Measurements from ENCODE around the gene WFIKKN1. TPM values are rescaled to one million over a fixed set of nuclear protein-coding genes. Genes with fewer than 3 reads are reported as not detected.
"Not testable (repeated sequence)": the region's sequence is repeated elsewhere in the genome, so short reads cannot be mapped to it uniquely, and the experiment has no call there.

The WFIKKN1 gene
- total RNA-seq, 1 experiment from 2014 or later, result 0.05 TPM

DNA sequence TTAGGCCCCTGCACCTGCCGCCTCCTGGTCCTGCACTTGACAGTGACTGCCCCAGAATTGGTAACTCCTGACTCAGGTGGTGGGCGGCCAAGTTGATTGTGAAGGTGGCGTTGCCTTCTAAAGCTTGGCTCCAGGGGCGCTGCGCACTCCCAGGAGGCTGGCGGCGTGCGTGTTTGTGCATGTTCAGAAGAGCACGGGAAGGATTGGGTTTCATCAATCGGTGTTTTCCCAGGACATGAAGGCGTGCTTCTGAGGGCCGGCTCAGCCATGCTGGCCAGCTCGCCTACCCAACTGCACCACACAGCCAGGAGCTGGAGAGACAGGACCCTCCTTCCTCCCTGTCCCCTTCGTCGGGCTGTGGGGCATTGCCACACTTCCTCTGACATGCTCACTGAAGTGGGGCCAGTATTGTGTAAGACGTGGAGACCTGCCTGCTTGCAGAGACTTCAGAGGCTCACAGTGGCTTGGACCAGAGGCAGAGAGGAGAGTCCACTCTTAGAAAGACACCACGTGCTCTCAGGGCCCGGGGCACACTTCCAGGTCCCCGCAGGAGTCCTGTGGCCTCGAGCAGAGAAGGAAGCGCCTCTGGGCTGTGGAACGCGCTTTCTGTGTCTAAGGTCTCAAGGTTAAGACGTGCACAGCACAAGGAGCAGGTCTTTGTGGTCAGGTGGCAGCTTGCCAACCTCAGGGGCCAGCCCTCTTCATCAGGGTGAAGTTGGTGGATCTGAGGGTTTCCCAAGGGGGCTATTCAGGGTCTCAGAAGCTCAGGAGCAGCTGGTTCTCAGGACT, 38.1 kb upstream of the WFIKKN1 start:
- DNase-seq (ENCODE audit: low read depth, low spot score), result no peak
- in situ Hi-C loops (cut with HindIII; ENCODE audit: low pct_unique_long_range_greater_than_20kb, low sequenced_read_pairs), result no loop called here

DNA sequence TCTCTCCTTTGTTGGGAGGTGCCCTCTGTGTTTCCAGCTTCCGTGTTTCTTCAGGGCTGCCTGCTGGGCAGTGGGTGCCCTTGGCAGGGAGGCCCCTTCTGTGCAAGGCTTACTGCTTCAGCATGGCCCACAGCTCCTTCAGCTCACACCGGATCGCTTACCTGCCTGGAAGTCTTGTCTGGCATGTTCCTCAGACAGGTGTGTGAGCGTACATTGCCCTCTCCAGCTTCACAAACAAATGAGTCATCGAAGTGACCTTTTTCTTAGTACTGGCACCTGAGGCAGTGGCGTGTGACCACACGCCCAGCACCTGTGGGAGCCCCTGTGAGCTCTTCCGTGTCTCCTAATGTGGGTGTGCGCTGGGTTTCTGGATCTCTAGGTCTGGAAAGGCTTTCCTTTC, 37.4 kb upstream of the WFIKKN1 start:
- in situ Hi-C loops (cut with HindIII; ENCODE audit: low pct_unique_long_range_greater_than_20kb, low sequenced_read_pairs), result no loop called here
- DNase-seq (ENCODE audit: low read depth, low spot score), result no peak

DNA sequence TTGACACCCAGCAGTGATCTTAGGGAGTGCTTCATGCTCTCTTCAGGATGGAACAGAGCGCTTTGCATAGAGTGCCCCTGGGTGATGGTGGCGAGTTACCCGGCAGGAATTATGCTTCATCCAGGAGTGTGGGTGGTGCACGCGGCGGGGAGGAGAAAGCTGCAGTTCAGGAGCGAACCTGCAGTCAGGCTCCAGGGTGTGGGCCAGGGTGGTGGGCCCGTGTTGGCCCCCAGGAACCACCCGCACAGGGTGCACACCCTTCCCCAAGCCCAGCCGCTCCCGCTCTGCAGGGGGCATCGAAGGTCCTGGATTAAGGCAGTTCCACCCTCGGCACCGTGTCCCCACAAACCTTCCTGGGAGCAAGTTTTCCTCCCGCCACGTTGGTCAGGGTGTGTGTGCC, 37.0 kb upstream of the WFIKKN1 start:
- in situ Hi-C loops (cut with HindIII; ENCODE audit: low pct_unique_long_range_greater_than_20kb, low sequenced_read_pairs), result no loop called here
- DNase-seq (ENCODE audit: low read depth, low spot score), result no peak

DNA sequence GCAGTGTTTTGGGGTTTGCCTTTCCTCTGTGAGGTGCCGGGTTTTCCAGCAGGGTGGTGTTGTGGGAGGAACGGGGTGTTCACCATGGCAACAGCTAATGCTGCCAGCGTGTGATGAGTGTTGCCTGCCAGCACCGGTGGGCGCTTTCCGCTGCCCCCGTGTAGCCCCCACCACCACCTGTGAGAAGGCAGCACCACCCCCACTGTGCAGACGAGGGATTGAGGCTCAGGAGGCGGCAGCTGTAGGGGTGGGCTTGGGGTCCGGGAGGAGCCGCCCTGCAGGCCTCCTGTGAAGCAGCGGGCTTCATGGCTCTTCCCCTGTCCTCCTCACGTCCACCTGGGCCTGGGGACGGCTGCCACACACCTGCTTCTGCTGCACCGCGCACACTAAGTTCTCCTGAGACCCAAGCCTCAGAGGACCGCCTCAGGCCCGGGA, 35.7 kb upstream of the WFIKKN1 start:
- in situ Hi-C loops (cut with HindIII; ENCODE audit: low pct_unique_long_range_greater_than_20kb, low sequenced_read_pairs), result no loop called here
- DNase-seq (ENCODE audit: low read depth, low spot score), result no peak

DNA sequence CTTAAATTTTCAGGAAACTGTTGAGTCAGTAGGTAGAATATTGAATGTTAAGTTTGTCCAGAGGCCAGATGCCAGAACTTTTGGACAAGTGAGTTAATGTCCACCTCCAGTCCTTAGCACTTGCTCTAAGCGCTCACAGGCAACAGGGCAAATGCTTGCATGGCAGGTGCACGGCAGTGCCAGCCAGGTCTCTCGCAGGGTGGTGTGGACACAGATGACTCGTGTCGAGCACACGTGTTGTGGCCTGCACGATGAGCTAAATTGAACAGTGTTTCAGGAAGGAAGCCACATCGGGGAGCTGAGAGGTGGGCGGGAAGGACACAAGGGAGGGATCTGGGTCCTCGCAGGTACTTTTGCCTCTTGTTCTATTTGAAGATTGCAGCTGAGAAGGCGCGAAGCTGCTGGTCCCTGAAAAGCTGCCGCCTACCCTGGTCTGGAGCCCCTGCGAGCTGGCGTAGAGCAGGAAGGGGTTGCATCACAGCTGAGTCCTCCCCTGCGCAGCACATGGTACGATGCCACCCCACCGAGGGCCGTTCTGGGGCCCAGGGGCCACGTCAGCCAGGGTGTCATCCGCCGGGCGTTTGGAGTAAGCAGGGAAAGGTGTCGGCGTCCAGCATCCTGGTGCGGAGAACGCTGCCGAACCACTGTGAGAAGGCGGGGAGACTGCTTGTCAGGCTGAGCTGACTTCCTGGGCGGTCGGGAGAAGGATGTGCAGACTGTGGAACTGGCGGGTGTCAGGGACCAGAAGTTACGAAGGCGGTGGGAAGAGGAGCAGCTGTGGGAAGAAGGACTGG, 34.6 kb upstream of the WFIKKN1 start:
- no peak for DNase-seq (ENCODE audit: low read depth, low spot score)
- in situ Hi-C loops (cut with HindIII; ENCODE audit: low pct_unique_long_range_greater_than_20kb, low sequenced_read_pairs), result no loop called here

DNA sequence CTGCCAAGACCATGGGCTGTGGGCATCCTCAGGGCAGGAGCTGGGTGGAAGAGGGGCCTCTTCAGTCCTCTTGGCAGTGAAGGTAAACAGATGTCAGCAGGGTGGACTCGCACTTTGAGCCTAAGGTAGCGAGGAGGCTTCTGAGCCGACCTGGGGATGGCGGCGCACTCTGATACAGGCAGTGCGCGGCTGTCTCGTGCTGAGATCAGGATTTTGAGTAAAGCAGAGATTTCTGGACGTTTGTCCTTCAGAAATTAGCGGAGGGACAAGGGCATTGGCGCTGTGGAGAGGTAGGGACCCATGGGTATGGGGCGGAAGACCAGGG, 34.1 kb upstream of the WFIKKN1 start:
- in situ Hi-C loops (cut with HindIII; ENCODE audit: low pct_unique_long_range_greater_than_20kb, low sequenced_read_pairs), result no loop called here
- DNase-seq (ENCODE audit: low read depth, low spot score), result no peak

DNA sequence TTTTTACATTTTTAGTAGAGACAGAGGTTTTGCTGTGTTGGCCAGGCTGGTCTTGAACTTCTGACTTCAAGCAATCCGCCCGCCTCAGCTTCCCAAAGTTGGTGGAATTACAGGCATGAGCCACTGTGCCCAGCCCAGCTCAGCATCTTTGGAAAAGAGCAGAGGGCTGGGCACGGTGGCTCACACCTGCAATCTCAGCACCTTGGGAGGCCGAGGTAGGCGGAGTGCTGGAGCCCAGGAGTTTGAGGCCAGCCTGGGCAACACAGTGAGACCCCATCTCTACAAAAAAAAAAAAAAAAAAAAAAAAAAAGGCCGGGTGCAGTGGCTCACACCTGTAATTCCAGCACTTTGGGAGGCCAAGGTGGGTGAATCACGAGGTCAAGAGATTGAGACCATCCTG, 33.1 kb upstream of the WFIKKN1 start:
- DNase-seq (ENCODE audit: low read depth, low spot score); in situ Hi-C loops (cut with HindIII; ENCODE audit: low pct_unique_long_range_greater_than_20kb, low sequenced_read_pairs): not testable (repeated sequence)

DNA sequence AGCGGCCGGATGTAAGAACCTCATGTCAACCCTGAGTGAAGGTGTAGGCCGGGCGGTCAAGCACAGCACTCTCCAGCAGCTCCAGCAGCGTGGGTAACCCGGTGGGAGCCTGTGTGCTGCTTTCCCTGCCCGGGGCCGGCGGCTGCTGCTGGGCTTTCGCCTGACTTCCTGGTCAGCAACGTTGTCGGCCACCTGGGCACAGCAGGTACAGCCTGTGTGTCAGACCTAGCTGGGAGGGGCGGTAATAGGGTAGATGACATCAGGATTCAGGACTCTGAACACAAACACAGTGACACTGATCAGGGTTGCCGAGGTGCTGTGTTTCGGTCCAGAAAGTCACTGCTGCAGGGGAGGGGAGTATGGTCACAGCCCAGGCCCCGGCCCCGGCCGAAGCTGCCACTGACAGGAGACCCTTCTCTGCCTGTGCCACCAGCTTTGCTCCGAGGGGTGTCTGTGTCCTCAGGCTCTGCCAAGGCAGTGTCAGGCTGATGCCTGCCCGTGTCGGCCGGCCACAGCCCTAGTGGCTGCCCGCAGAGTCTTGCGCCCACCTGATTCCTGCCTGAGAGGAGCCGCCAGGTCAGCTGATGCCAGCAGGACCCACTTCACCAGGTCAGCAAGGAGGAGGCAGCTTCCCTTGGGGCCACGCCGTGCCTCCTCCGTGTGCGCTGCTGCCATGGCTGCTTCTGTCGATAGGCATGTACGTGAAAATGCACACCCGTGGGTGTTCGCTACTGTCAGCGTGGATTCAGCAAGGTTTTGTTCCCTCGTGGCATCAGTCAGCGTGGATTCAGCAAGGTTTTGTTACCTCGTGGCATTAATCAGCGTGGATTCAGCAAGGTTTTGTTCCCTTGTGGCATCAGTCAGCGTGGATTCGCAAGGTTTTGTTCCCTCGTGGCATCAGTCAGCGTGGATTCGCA, 31.7 kb upstream of the WFIKKN1 start:
- no peak for DNase-seq (ENCODE audit: low read depth, low spot score)
- in situ Hi-C loops (cut with HindIII; ENCODE audit: low pct_unique_long_range_greater_than_20kb, low sequenced_read_pairs), result no loop called here

DNA sequence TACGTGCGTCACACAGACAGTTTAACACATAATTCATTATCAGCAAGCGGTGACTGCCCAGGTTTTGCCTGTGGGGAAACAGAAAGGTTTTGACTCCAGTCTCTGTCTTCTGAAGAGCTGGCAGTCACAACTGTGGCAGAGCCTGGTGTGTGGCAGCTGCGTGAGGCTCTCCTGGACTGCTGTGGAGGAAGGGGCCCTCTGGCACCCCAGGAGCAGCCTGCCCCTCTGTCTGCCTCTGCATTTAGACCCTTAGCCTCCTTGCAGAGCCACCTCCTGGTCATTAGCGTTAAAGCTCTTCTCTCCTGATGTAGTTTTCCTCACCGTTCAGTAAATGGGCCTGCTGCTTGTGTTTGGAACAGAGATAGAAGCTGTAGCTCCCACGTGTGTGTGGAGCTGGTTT, 30.0 kb upstream of the WFIKKN1 start:
- in situ Hi-C loops (cut with HindIII; ENCODE audit: low pct_unique_long_range_greater_than_20kb, low sequenced_read_pairs), result no loop called here

DNA sequence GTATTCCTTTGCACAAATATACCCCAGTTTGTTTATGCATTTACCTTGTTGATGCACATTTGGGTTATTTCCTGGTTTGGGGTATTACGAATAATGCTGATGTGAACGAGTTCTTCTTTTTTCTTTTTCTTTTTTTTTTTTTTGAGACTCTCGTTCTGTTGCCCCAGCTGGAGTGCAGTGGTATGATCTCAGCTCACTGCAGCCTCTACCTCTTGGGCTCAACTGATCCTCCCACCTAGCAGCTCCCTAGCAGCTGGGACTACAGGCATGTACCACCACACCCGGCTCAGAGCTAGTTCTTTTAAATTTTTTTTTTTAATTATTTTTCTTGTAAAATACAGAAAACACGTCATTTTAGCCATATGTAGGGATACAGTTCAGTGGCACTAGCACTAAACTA, 26.9 kb upstream of the WFIKKN1 start:
- no peak for DNase-seq (ENCODE audit: low read depth, low spot score)
- in situ Hi-C loops (cut with HindIII; ENCODE audit: low pct_unique_long_range_greater_than_20kb, low sequenced_read_pairs), result no loop called here

More for the DNA sequence above, 30.0 kb upstream of the WFIKKN1 start:
- peak; percentile 52 for DNase-seq (ENCODE audit: low read depth, low spot score)

DNA sequence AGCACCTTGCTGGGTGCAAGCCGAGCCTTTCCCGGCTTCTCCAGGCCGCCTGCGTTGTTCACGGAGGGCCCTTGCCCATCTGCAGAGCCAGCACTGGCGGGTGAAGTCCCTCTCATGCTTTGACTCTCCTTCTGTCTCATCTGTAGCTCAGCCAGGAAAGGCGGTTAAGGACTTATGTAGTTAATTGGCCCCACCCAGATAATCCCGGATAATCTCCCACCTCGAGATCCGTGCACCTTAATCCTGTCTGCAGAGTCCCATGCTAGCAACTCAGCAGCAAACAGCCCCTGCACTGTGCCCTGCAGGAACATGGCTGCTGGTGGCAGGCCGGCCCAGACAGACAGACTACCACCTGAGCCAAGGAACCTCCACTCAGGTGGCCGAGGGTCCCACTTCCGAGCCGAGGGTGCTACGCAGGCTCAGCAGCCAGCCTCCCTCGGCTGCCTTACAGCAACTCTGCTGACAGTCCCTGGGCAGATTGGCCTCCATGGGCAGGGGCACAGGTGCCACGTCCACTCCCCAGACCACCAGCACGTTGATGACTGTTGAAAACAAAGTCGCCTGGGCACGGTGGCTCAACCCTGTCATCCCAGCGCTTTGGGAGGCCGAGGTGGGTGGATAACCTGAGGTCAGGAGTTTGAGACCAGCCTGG, 24.0 kb upstream of the WFIKKN1 start:
- DNase-seq (ENCODE audit: low read depth, low spot score), result no peak
- in situ Hi-C loops (cut with HindIII; ENCODE audit: low pct_unique_long_range_greater_than_20kb, low sequenced_read_pairs), result no loop called here

DNA sequence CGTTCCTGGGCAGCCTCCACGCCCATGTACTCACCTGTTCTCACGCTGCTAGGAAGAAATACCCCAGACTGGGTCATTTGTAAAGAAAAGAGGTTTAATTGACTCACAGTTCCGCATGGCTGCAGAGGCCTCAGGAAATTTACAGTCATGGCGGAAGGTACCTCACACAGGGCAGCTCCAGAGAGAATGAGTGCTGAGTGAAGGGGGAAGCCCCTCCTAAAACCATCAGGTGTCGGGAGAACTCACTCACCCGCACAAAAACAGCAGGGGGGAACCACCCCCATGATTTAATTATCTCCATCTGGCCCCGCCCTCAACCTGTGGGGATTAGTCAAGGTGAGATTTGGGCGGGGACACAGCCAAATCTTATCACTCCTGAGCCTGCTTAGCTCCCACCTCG, 22.8 kb upstream of the WFIKKN1 start:
- in situ Hi-C loops (cut with HindIII; ENCODE audit: low pct_unique_long_range_greater_than_20kb, low sequenced_read_pairs), result no loop called here
- DNase-seq (ENCODE audit: low read depth, low spot score), result no peak

DNA sequence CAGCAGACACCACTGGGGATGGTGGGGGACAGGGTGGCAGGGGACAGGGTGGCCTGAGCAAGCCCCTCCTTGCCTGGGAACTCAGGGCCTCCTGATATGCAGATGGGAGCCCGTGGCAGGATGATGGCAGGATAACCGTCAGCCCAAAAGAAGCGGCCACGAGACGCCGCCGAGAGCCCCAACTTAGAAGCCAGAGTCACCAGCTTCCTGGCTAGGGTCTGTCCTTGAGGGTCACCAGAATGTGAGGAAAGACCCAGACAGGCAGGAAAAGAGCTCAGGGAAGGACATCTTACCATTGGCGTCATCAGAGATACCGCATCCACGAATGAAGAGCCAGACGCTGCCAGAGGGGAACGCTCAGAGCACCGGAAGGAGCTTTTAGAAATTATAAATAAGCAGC, 21.5 kb upstream of the WFIKKN1 start:
- DNase-seq (ENCODE audit: low read depth, low spot score), result no peak
- in situ Hi-C loops (cut with HindIII; ENCODE audit: low pct_unique_long_range_greater_than_20kb, low sequenced_read_pairs), result no loop called here

DNA sequence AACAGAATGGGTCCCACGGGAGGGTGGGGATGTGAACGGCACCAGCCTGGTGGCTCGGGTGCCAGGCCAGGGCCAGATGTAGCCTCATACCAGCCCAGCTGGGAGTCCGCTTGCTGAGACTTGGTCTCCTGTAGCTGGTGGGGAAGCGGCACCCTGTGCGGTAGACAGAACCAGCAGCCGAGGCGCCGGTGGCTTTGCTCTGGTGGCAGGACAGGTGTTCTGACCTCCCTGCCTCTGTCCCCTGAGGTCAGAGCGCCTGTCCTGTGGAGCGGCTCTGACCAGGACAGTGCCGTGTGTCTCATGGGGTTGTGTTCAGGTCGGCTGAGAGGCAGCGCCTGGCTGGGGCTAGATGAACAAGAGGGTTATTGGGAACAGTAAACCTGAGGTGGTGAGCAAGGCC, 20.8 kb upstream of the WFIKKN1 start:
- DNase-seq (ENCODE audit: low read depth, low spot score), result no peak
- in situ Hi-C loops (cut with HindIII; ENCODE audit: low pct_unique_long_range_greater_than_20kb, low sequenced_read_pairs), result no loop called here

DNA sequence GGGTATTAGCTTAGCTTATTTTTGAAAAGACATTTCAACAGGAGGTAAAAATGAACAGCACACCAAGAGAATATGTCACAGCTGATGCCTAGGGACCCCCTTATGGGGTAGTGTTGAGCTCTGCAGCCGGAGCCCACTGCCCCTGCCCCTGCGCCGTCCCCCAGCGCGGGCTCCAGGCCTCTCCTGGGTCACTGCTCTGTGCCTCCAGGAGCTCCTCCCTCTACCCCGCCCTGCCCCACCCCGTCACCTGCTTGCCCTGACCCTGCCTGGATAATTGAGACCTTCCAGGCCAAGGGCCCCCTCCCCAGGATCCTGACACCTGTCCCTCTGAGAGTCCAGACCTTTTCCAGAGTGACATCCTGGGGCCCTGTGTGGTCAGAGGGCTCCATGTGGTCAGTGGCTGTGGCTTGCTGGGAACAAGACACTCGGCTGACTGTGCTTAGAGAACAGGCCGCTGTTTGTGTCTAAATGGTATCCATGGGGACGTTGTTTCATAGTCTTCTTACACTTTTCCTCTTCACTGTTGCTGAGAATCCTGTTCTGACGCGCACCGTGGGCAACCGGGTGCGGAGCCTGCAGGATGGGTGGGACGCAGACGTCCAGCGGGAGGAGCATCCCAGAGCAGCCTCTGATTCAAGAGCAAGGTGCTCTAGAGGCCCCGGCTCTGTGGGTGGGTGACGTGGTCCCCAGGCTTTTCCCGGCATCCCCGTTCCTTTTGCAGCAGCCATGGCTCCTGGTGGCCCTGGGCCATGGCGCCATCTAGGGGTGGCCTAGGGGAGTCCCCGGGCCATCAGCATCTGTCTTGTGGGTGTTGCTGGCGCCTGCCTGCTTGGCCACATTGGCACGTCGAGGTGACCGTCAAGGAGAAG, 20.0 kb upstream of the WFIKKN1 start:
- in situ Hi-C loops (cut with HindIII; ENCODE audit: low pct_unique_long_range_greater_than_20kb, low sequenced_read_pairs), result no loop called here
- peak; percentile 51 for DNase-seq (ENCODE audit: low read depth, low spot score)

DNA sequence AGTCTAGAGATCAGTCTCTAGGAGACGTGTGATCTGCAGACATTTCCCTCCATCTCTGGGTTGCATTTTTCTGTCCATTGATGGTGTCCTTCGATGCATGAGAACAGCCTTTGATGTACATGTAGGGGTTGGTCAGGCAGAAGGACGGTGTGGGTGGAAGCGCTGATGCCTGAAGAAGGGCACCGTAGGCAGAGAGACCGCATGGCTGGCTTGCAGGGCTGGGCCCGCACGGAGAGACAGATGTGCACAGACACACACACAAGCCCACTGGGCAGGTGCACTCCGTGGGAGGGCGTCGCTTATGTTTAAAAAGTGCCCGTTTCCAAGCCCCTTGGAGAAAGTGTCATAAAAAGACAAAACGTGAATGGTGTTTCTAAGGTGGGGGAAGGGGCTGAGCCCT, 15.7 kb upstream of the WFIKKN1 start:
- in situ Hi-C loops (cut with HindIII; ENCODE audit: low pct_unique_long_range_greater_than_20kb, low sequenced_read_pairs), result no loop called here
- no peak for DNase-seq (ENCODE audit: low read depth, low spot score)
